Measurements from ENCODE around the gene MRO.
"Not testable (repeated sequence)": the region's sequence is repeated elsewhere in the genome, so short reads cannot be mapped to it uniquely, and the experiment has no call there.

Gene MRO

DNA sequence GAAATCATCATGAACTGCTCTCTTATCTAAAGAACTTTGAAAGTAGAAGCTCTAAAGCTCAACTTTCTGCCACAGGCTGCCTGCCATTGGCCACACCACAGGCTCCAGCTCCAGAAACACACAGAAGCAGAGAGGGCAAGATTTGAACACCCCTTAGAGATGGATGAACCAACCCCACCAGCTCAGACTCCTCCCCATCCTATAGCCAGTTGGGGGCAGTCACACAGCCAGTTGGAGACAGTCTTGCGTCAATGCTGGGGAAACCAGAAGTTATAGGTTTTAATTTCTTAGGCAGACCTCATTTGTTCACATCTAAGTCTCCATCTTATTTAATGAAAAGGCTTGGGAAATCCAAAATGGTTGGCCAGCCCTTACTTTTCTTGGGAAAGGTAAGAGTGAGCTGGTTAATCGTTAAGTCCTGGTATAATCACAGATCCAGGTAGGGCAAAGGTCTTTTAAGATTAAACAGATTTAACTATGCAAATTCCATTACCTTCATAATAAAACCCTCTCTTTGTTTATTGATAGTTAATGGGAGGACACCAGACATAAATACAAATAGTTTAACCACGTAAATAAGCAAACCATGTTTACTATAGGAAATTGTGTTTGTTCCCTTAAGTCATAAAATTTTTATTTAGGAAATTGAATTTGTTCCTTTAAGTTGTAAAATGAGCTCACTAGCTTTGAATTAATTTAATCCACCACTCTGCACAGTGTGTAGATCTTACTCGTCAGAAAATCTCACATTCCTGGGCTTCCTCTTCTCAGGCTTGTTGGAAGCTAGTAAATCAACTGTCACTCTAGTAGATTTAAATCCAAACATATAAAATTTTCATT is 28.0 kb downstream of the MRO start:
- no peak for DNase-seq (ENCODE audit: low spot score)

- DNase-seq (ENCODE audit: low spot score) = no peak
Observed at GRCh38 chr18:50790948-50791347, 28.9 kb downstream of the MRO start.

GRCh38 chr18:50790241-50790640 is 29.6 kb downstream of the MRO start:
- no peak for DNase-seq (ENCODE audit: low spot score)

DNA sequence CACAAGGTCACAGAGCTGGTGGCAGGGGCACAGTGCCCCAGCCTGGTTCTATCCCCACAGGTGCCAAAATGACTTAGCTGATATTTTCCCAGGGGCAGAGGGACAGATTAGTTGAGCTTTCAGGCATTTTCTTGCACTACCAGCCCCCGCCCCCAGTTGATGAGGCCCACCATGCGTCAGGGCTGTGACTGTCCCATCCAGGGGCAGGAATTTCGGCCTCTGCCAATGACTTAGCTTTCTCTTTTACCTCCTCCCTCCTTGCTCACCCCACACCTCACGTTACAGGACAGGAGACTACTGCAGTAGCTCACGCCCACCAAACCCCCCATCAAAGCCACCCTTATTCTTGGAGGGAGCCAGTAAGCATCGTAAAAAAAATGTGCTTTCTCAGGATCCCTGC is 31.5 kb downstream of the MRO start:
- no peak for DNase-seq (ENCODE audit: low spot score)

GRCh38 chr18:50786864-50787263 is 33.0 kb downstream of the MRO start:
- no peak for DNase-seq (ENCODE audit: low spot score)

- no peak for DNase-seq (ENCODE audit: low spot score)
Observed at GRCh38 chr18:50783553-50783952, 36.3 kb downstream of the MRO start.

GRCh38 chr18:50779021-50779420 is 40.8 kb downstream of the MRO start:
- not testable (repeated sequence) for DNase-seq (ENCODE audit: low spot score)

GRCh38 chr18:50776383-50776782 is 43.4 kb downstream of the MRO start:
- DNase-seq (ENCODE audit: low spot score) = no peak

GRCh38 chr18:50775726-50776125 is 44.1 kb downstream of the MRO start:
- DNase-seq (ENCODE audit: low spot score) = no peak

DNA sequence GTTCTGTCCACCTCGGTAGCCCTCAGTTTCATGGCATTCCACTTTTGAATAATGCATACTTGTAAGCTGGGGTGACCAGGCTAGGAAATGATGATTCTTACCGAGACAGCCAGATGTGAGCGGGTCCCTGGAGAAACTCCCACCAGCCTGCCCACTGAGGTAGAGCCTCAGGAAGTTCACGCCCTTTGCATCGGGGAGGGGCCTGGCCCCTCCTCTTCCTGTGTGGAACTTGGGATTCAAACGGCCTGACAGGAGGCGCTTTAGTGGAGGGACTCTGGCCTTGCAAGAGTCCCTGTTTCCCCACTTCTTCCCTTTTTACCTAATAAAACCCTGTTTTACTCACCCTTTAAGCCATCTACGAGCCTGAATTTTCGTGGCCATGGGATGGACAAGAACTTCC is 44.6 kb downstream of the MRO start:
- DNase-seq (ENCODE audit: low spot score) = no peak

DNA sequence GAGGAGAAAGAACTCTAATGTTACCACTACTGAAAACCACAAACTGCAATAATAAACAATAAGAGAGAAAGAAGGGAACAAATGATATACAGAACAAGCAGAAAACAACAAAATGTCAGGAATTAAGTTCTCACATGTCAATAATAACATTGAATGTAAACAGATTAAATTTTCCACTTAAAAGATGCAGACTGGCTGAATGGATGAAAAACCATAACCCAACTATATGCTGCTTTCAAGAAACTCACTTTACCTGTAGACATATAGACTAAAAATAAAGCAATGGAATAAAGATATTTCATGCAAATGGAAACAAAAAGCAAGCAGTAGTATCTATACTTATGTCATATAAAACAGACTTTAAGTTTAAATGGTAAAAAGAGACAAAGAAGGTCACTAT is 50.4 kb downstream of the MRO start:
- no peak for DNase-seq (ENCODE audit: low spot score)

- no peak for DNase-seq (ENCODE audit: low spot score)
Observed at GRCh38 chr18:50757358-50757757, 62.5 kb downstream of the MRO start.

- no peak for DNase-seq (ENCODE audit: low spot score)
Observed at GRCh38 chr18:50754297-50754696, 65.5 kb downstream of the MRO start.

DNA sequence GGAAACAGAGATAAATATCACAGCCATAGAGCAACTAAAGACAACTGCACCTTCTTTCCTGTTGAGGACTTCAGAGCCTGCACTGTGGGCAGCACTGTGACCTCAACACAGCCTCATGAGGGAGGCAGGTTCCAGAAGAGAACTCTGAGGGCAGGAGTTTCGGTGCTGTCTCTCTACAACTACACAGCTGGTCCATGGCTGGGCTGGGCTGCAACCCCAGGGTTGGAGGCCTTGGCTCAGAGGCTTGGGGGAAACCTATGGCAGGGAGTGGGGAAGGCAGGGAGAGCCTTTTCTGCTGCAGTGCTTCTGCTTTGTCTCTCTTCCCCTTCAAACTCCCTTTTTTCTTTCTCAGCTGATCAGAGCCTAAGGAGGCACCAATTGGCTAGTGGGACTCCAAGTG is 66.5 kb downstream of the MRO start:
- DNase-seq (ENCODE audit: low spot score) = no peak

DNA sequence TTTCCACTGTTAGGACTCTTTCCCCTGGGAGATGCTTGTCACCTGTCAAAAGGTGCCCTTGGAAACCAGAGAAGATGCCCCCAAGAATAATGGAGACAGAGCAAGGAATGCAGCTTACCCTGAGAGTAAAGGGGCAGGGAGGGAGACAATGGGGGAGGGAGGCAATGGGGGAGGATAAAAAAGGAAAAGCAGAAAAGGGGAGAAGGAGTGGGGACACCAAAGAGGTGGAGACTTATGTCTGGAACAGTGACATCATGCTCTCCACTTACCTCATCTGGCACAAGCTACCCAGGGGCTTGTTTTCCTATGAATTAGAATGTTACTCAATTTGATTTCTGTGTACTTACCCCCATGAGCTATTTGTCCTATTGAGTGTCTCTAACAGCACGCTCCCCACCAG is 67.9 kb downstream of the MRO start:
- DNase-seq (ENCODE audit: low spot score) = no peak

DNA sequence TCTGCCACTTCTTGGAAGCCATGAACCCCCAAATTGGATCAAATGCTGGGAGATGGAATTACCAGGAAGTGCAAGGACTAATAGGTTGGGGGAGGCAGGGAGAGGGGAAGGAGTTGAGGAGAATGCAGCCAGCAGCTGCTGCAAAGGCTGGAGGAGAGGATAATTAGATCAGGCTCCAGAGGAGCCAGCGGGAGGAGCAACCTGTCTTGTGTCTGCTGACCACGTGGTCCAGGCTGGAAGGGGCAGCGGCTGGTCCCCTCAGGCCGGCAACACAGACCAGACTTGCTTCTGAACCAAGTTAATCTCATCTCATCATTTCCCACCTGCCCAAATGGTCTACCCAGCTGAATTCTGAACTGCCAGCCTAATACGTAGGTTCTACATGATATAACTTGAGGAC is 68.3 kb downstream of the MRO start:
- no peak for DNase-seq (ENCODE audit: low spot score)

GRCh38 chr18:50750546-50750945 is 69.3 kb downstream of the MRO start:
- DNase-seq (ENCODE audit: low spot score) = no peak

GRCh38 chr18:50749945-50750344 is 69.9 kb downstream of the MRO start:
- DNase-seq (ENCODE audit: low spot score) = no peak

DNA sequence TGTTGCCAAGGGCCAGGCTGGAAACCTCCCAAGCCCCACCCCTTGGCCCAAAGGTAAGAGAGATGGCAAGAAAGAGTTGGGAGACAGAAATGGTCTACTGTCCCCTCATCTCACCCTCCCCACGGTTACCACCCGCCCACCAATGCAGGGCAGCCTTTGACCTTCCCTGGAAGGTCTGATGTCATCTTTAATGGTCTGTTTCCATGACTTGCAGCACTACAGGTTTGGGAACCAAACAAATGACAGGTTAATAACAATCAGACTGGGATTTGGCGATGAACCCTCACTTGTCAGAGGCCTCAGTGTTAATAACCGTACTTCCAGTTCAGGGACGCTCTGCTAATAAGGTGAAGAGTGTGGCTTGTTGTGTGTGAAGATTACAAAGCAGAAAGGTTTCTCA is 70.4 kb downstream of the MRO start:
- DNase-seq (ENCODE audit: low spot score) = no peak

DNA sequence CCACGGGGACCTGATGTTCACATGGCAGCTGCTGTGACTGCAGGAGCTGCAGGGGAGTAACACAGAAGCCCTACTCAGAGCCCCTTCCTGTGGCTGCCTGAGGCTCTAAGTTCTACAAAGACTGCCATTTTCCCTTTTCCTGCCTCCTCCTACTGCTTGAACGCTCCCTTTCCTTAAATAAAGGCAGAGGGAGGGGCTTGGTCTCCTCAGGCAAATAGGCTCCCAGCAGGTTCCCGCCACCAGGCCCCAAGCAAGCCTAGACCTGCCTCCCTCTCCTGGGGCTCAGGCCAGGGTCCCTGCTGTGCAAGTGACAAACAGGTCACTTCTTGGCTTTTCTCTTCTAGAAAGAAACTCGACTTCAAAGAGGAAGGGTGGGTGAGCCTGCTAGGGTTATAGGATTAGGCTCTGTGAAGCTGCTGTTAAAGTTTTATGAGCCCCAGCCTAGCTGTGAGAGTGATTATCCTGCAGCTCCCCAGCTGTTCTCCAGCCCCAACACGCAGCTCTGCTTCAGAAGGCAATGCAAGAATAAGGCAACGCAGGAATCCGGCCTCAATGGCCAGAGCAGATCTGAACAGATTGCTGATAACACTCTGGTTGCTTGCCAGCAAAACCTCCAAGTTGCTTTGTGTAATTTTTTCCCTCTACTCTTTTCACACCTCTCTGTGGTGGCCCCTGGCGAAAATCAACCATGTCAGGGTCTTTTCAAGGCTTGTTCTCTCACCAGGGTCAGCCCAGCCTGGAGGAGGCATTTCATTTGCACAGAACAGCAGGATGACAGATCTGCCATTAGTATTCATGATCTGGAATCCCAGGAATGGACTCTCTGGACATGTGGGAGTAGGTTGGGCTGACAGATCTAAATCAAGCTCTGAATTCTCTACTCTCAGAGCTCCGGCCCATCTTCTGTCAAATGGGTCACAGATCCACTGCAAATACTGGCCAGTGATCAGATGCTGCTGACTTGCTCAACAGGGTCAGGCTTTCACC is 71.3 kb downstream of the MRO start:
- DNase-seq (ENCODE audit: low spot score) = no peak

GRCh38 chr18:50747849-50748242 is 72.0 kb downstream of the MRO start:
- no peak for DNase-seq (ENCODE audit: low spot score)

DNA sequence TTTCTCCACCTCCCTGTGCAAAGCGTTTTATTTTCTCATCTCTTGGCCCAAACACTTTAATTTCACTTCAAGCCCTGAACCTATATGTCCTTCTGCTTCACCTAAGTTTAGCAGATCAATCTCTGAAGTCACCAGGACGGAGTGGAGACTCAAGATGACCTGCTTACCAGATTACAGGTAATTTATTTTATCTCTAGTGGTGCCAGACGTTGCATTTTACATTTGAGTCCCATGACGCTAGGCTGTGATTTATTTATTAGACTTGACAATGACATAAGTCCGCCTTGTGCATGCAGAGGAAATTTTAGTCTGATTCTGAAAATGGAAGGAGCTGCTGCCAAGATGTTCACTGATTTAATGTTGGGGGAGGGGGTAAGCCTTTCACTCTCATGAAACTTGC is 73.9 kb downstream of the MRO start:
- DNase-seq (ENCODE audit: low spot score) = no peak

Measured in RKO (cell line).